ENCODE results near the gene PIKFYVE.
"Not testable (repeated sequence)": the region's sequence is repeated elsewhere in the genome, so short reads cannot be mapped to it uniquely, and the experiment has no call there.

PIKFYVE gene

DNA sequence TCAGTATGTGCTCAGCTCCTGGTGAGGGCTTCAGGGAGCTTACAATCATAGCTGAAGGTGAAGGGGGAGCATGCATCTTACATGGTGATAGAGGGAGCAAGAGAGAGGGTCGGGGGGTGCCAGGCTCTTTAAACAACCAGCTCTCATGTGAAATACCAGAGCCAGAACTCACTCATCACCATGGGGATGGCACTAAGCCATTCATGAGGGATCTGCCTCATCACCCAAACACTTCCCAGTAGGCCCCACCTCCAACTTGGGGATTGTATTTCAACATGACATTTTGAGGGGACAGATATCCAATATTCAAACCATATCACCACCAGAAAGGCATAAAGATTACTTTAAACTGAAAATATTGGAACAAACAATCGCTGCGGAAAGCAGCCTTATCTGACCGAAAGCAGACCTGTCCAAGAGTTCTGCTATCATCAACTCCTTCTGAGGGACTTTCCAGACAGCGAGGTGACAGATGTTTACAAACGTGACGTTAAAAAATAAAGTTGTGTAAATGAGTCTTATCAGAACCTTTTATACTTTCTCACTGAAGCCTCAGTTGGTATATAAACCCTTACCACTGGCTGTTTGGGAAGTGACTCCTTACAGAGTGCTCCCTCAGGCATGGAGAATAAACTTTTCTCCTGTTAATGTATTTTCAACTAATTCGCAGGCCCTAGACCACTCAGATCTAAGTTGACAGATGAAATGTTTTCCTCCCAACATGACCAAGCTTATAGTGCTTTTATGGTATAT, 105.0 kb downstream of the PIKFYVE start:
- no peak for DNase-seq

DNA sequence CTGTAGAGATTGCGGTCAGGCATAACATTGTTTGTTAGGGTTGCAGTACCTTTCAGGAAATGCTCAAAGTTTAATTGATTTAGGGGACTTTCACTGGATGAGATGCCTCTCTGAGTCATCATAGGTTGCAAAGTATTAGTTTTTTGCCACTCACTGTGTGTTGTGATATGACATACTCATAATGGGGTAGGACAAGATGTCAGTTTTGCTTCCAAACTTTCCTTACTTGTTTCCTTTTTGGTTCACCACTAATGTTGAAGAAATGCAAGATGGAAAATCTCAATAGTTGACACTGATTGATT, 105.5 kb downstream of the PIKFYVE start:
- no peak for DNase-seq

DNA sequence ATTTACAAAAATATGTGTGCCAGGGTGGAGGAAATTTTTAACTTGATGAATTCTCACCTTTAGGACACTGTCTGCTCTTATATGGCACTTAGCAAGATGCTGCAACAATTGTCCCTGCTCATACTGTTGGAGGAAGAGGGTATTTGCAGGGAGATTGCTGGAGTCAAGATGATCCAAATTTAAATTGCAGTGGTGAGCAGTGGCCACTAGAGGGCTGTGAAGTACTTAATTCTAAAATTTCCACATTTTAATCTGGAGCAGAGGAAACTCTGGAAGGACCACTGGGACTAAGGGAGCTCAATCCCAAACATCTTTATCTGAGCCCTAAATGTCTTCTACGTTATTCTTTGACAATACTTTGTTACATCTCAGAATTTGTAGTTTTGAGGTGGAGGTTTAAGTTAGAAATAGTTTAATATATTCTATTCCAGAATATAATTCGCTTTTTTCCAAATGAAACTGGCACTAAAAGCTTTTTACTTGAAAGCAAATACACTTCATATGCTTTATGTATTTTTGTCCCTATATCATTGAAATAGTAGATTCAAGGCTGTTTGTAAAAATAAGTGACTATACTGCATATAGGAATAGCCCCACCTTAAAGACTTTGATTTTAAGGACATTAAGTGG, 107.5 kb downstream of the PIKFYVE start:
- DNase-seq: peak; percentile 38

- no peak for DNase-seq
Measured at GRCh38 chr2:208375491-208376068, 109.5 kb downstream of the PIKFYVE start.

DNA sequence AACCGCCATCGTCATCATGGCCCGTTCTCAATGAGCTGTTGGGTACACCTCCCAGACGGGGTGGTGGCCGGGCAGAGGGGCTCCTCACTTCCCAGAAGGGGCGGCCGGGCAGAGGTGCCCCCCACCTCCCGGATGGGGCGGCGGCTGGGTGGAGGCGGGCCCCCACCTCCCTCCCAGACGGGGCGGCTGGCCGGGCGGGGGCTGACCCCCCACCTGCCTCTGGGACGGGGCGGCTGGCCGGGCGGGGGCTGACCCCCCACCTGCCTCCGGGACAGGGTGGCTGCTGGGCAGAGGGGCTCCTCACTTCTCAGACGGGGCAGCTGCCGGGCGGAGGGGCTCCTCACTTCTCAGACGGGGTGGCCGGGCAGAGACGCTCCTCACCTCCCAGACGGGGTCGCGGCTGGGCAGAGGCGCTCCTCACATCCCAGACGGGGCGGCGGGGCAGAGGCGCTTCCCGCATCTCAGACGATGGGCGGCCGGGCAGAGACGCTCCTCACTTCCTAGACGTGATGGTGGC, 111.3 kb downstream of the PIKFYVE start:
- DNase-seq: not testable (repeated sequence)

GRCh38 chr2:208379192-208379591, 113.1 kb downstream of the PIKFYVE start:
- no peak for DNase-seq

- DNase-seq: no peak
Measured at GRCh38 chr2:208384637-208385036, 118.6 kb downstream of the PIKFYVE start.

DNA sequence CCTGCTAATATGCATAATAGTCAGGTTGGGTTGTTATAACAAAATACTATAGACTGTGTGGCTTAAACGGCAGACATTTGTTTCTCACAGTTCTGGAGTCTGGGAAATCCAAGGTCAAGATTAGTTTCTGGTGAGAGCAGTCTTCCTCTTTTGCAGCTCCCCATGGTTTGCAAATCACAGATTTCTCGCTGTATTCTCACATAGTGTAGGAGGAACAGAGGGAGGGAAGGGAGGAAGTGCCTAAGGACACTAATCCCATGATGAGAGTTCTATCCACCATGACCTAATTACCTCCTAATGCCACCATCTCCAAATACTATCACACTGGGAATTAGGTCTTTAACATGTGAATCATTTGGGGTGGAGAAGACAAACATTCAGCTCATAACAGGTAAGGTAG, 120.5 kb downstream of the PIKFYVE start:
- DNase-seq: no peak

GRCh38 chr2:208389940-208390339, 123.9 kb downstream of the PIKFYVE start:
- no peak for DNase-seq

DNA sequence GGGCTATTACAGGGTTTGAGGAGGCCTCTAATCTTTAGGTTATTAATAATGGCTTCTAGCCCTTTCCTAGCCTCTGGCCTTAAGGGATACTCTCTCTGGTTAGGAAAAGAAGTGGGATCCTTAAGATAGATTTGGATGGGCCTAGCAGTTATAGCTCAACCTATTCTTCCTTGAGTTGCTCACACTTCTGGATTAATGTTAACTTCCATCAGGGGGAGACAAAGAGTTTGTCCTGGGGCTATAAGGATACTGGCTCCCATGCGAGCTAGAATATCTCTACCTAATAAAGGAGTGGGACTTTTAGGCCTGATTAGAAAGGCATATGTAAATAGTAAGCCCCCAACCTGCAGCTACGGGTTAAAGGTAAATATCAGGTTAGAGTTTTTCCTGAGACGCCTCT, 126.2 kb downstream of the PIKFYVE start:
- no peak for DNase-seq

DNA sequence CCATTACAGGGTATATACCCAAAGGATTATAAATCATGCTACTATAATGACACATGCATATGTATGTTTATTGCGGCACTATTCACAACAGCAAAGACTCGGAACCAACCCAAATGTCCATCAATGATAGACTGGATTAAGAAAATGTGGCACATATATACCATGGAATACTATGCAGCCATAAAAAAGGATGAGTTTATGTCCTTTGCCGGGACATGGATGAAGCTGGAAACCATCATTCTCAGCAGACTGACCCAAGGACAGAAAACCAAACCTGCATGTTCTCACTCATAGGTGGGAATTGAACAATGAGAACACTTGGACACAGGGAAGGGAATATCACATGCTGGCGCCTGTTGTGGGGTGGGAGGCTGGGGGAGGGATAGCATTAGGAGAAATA, 130.7 kb downstream of the PIKFYVE start:
- not testable (repeated sequence) for DNase-seq

GRCh38 chr2:208399201-208399600, 133.1 kb downstream of the PIKFYVE start:
- DNase-seq: no peak

- DNase-seq: no peak
Measured at GRCh38 chr2:208406474-208407451, 140.7 kb downstream of the PIKFYVE start, which contains the start of gene PTH2R. Gene PTH2R (plus strand): TSS chr2:208406792. CDS start chr2:208407044, 252 bp downstream.

DNA sequence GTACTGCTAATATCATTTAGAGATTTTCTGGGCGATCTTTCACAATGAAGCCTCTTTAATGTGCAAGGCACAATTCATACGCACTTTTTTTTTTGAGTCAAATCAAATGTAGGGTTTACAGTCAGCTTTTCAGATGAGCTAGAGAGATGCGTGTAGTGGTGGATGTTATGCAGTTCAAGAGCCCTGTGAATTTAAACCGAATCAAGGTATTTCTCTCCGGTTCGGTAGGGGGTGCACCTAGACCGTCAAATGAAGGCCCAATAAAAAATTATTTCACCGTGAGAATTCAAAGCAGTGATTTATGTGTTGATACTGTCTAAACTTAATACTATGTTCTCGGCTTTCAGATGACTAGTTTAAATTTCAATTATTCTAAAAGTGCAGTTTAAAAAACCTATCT, 141.6 kb downstream of the PIKFYVE start:
- DNase-seq: no peak

Measured in CD4-positive, alpha-beta T cell treated with Interleukin-17A for 1 hour (primary cell).